ENCODE data around the gene THOC6.
A peak's percentile ranks its signal among the peaks of the same experiment; 100 is the strongest.
"Not testable (repeated sequence)": the region's sequence is repeated elsewhere in the genome, so short reads cannot be mapped to it uniquely, and the experiment has no call there.

Gene THOC6

DNA sequence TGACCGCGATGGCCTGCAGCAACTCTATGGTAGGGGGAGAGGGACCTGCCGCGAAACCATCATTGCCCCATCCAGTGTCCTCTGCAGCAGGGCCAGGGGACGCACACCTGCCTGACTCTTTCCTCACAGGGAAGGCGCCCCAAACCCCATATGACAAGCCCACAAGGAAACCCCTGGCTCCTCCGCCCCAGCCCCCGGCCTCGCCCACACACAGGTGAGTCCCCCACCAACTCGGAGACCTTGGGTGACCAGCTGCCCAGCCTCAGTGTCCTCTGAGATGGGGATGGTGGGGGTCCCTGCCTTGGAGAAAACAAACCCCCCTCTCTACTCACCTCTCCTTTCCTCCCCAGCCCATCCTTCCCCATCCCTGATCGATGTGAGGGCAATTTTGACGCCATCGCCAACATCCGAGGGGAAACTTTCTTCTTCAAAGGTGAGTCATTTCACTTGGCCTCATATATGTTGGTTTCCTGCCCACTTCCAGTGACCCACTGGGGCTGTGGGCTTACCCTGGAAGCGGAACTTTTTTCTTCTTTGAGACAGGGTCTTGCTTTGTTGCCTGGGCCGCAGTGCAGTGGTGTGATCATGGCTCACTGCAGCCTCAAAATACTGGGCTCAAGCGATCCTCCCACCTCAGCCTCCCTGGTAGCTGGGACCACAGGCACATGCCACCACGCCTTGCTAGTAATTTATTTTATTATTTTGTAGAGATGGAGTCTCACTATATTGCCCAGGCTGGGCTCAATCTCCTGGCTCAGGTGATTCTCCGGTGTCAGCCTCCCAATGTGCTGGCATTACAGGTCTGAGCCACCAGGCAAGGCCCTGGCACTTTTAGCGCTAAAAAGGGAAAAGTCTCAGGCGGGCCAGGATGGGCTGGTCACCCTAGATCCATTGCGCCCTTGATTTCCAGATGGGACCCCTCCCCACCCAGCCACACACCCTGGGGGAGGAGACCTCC, 33.6 kb downstream of the THOC6 start:
- DNase-seq: no peak

DNA sequence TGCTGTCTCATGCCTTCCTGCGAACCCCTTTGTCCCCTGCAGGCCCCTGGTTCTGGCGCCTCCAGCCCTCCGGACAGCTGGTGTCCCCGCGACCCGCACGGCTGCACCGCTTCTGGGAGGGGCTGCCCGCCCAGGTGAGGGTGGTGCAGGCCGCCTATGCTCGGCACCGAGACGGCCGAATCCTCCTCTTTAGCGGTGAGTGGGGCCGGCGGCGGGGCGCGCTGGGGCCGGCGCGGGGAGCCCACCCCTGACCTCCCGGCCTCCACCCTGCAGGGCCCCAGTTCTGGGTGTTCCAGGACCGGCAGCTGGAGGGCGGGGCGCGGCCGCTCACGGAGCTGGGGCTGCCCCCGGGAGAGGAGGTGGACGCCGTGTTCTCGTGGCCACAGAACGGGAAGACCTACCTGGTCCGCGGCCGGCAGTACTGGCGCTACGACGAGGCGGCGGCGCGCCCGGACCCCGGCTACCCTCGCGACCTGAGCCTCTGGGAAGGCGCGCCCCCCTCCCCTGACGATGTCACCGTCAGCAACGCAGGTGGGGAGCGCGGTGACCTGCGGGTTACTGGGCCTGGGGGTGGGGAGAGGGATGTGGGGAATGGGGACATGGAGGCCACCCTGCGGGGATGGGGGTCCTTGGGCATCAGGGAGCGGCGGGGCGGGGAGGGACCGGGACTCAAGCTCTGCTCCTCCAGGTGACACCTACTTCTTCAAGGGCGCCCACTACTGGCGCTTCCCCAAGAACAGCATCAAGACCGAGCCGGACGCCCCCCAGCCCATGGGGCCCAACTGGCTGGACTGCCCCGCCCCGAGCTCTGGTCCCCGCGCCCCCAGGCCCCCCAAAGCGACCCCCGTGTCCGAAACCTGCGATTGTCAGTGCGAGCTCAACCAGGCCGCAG, 34.5 kb downstream of the THOC6 start:
- peak in 5 of 6 experiments; percentile 24 to 52 (median 49) for DNase-seq

DNA sequence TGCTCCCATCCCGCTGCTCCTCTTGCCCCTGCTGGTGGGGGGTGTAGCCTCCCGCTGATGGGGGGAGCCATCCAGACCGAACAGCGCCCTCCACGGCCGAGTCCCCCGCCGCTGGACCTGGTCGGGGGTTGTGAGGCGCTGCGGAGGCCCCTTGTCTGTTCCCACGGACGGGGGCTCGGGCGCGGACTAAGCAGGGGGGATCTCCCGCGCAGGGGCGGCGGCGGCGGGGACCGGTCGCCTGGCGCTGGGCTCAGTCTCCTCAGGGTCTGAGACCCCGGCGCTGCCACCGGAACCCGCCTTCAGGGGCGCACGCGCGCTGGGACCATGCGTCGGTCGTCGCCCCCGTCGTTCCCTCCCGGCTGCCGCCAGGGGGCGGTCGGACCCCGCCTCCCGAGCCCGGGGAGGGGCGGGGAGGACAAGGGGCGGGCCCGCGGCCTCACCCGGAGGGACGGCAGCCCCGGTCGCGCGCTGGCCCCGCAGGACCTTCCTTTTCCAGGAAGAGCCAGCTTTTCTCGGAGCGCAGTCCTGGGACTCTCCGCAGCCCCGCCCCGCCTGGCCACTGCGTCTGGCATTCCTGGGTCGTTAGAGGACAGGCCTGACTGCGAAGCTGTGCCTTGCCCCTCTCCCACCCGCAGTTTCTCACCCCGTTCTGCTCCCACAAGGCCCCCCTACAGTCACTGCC, 35.3 kb downstream of the THOC6 start:
- DNase-seq: peak; percentile 68 to 89 (median 80)

DNA sequence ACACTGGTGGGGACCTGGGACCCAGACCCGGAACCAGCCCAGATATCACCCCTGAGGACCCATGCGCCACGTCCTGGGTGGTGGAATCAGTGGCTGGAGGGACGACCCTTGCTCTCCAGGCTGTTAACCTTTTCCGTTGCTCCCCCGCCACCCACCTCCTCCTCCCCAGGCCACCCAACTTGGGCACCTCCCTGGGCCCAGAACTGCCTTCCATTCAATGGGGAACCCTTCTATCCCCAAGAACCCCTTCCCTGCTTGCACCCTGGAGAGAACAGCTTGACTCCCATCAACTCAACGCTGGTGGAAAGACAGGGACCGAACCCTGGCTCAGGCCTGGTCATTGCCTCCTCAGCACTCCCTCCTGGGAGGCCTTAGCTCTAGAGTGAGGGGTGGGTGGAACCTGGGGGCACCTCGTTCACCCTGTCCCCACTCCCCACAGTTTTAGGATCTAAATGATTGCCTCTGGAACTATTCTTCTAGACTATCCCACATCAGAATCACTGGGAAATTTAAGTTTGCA, 35.9 kb downstream of the THOC6 start:
- no peak for DNase-seq

DNA sequence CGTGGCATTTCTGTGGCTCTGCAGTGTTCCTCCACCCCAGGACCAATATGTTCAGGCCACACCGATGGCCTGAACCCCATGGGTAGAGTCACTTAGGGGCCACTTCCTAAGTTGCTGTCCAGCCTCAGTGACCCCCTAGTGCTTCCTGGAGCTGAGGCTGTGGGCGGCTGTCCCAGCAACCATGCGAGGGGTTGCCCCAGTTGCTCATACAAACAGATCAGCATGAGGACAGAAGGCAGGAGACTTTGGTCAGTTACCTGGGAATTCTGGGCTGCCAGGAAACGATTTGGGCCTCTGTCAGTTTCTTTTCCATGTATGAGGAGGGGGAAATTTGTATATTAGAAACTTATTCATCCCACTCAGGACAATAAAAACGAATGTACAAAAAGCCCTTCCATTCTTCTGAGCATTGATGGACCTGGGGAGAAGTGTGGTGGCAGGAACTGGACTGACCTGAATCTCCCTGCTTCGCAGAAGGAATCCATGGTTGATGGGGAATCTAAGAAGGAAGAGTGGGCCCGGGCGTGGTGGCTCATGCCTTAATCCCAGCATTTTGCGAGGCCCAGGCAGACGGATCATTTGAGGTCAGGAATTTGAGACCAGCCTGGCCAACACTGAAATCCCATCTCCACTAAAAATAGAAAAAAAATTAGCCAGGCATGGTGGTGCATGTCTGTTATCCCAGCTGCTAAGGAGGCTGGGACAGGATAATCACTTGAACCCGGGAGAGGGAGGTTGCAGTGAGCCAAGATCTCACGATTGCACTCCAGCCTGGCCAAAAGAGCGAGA, 36.7 kb downstream of the THOC6 start:
- DNase-seq: no peak

DNA sequence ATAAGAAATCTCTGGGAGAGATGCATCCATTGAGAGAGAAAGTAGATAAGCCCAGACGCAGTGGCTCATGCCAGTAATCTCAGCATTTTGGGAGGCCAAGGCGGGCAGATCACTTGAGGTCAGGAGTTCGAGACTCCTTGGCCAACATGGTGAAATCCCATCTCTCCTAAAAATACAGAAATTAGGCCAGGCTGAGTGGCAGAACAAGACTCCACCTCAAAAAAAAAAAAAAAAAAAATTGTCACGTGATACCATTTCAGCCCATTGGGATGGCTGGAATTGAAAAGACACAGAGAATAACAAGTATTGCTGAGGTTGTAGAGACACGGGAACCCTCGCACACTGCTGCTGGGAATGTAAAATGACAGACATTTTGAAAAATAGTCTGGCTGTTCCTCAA, 38.7 kb downstream of the THOC6 start:
- DNase-seq: no peak

DNA sequence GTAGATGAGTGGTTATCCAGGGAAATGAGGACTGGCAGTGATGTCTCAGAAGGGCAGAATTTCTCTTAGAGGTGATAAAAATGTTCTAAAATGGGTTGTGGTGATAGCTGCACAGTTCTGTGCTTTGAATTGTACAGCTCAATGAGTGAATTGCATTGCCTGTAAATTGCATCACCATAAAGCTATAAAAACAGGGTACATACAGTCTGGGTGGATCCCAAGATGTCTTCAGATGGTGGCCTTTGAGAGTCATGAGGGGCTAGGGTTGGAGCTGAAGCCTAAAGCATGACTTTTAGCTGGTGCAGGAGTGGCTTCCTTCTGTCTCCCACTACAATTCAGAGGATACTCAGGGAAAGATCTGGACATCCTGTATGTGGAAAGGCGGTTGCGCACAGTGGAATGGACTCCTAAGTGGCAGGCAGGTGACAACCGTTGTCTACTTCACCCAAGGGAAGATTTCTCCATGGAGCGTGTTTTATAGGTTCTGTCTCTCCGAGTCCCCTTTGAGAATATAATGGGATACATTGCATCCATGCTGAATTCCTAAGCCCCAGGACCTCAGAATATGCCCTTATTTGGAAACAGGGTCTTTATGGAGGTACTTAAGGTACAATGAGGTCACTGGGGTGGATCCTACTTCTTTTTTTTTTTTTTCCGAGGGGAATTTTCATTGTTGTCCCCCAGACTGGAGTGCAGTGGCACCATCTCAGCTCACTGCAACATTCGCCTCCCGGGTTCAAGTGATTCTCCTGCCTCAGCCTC, 40.0 kb downstream of the THOC6 start:
- DNase-seq: no peak

DNA sequence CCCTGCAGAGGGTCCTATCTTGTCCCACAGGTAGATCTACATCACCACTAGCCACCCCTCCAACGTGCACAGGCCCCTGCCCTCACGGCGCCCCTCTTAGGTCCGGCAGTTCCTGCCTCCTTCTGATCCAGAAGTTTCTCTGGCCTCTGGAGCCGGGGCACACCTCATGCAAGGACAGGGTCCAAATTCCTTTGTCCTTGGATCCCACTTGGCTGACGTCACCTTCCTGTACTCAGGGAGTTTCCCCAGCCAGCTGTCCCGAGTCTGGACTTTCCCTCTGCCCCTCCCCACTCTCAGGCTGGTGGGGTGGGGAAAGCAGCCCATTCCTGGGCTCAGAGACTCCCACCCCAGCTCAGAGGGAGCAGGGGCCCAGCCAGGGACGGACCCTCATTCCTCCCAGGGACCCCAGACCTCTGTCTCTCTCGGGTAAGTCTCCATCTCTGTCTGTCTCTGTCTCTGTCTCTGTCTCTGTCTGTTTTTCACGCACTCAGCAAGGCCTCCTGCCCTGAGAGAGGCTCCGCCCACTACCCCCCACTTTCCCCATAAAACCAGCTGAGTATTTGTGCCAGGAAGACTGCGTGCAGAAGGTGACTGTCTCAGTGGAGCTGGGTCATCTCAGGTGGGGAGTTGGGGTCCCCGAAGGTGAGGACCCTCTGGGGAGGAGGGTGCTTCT, 41.4 kb downstream of the THOC6 start, which contains the start of gene IL32:
TSS of gene IL32 (plus strand) at position 572 of the 673 bp plus-strand sequence. CDS start 172 bp downstream, outside the sequence.
- peak; percentile 42 to 66 (median 57) for DNase-seq

DNA sequence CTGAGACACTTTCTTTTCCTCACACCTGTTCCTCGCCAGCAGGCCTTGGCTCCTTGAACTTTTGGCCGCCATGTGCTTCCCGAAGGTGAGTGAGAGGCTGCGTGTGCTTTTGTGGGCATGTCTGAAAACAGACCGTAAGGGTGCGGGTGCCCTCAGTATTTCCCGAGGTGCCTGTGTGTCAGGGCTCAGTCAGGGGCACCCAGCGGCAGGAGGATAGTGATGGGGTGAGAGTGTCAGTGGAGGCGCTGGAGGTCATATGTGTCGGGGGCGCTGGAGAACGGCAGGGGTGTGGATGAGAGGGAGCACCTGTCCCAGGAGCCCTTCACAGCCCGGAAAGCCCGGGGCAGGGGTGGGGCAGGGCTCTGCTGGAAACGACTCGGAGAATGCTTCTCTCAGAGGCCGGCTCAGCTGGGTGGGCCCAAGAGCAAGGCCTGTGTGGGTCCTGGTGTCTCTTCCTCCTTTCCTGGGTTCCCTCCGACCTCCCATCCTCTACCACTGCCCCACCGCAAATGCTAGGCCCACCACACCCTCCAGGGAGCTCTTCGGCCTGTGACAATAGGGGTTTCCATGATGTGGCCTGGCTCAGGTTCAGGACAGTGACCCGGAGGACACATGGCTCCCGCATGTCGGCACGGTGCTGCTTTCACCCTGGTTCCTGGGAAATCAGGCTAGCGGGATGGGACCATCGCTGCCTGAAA, 42.1 kb downstream of the THOC6 start:
- DNase-seq: peak in 4 of 6 experiments; percentile 18 to 66 (median 52)

DNA sequence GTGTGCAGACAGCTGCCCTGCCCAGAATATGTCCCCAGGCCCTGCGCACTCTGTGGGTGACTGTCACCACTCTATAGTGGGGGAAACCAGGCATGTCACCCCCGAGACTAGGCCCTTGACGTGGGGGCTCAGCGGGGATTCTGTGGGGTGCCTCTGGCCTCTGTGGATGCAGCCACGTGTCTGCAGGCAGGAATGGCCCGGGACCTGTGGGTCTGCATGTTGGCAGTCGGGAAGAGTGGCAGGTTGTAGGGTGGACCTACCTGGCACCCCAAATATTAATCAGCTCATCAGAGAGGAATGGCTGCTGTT, 42.6 kb downstream of the THOC6 start:
- DNase-seq: no peak

DNA sequence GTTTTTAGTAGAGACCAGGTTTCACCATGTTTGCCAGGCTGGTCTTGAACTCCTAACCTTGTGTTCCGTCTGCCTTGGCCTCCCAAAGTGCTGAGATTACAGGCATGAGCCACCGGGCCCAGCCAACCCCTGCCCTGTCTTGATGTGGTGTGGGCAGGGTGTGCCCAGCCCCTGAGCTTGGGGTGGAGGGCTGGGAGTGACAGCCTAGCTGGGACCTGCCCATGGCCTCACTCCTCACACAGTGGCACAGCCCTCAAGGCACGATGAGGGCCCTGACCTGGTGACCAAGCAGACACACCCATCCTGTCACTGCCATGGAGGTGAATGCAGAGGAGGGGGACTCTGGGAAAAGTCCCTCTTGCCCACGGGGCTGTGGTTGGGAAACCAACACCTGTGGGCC, 44.7 kb downstream of the THOC6 start:
- no peak for DNase-seq

DNA sequence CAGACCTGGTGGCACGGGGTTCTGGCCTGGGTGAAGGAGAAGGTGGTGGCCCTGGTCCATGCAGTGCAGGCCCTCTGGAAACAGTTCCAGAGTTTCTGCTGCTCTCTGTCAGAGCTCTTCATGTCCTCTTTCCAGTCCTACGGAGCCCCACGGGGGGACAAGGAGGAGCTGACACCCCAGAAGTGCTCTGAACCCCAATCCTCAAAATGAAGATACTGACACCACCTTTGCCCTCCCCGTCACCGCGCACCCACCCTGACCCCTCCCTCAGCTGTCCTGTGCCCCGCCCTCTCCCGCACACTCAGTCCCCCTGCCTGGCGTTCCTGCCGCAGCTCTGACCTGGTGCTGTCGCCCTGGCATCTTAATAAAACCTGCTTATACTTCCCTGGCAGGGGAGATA, 45.3 kb downstream of the THOC6 start:
- not testable (repeated sequence) for DNase-seq

DNA sequence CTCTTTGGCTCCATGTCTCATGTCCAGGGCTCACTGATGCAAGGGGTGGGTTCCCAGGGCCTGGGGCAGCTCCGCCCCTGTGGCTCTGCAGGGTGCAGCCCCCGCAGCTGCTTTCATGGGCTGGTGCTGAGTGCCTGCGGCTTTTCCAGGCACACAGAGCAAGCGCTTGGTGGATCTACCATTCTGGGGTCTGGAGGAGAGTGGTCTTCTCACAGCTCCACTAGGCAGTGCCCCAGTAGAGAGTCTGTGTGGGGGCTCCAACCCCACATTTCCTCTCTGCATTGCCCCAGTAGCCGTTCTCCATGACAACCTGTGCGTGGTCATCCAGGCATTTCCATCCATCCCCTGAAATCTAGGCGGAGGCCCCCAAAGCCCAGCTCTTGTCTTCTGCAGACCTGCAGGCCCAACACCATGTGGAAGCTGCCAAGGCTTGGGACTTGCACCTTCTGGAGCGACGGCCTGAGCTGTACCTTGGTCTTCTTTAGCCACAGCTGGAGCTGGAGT, 46.8 kb downstream of the THOC6 start:
- DNase-seq: no peak

DNA sequence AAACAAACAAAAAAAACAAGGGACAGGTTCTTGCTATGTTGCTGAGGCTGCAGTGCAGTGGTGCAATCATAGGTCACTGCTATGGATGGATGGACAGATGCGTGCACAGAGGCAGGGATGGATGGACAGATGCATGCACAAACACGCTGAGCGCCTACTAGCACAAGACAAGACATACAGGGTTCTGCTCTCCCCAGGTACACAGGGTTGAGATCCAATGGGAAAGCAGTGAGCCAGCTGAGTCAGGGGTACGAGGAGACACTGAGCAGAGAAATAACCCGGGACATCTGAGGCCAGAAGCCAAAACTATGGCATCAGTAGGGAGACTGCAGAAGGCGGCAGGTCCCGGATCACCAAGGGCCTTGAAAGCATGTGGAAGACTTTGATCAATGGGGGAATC, 47.8 kb downstream of the THOC6 start:
- DNase-seq: no peak

DNA sequence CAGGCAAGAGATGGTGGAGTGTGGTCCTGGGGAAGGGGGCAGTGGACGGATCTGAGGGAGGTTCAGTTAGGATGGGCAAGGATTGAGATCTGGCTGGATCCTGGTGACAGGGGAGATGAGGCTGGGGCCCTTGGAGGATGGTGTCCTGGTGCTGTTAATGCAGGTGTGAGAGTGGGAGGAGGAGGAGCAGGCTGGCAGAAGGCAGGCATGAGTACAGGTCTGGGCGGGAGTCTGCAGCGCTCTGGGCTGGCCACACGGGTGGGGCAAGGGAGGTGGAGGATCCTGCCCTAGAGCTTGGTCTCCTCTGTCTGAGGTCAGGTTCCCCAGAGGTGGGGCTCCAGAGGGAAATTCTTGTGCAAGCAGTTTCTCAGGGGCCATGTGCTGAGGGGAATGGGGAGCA, 48.3 kb downstream of the THOC6 start:
- not testable (repeated sequence) for DNase-seq

DNA sequence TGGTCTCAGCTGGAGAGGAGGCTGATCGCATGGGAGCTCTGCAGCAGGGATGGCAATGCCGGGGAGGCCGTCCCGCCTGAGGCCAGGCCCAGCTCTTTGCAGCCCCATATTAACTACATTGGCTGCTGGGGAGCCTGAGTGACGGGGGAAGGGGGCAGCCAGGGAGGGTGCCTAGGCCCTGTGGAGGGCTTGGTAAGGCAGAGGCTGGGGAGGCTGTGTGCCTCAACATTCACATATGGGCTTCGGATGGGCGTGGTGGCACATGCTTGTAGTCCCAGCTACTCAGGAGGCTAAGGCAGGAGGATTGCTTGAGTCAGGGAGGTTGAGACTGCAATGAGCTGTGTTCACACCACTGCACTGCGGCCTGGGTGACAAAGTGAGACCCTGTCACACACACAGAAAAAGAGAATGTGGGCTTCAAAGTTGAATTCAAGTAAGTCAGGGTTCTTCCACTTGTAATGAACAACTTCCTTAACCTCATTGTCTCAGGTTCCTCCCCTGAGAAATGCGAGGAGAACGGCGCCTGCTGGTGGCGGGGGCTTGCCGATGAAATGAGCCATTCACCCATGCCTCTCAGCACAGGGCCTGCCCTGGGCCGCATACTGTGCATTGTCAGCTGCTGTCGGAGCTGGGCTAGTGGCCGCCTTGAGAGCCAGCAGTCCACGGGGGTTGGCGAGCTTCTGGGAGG, 48.9 kb downstream of the THOC6 start:
- peak in 4 of 6 experiments; percentile 11 to 44 (median 24) for DNase-seq

DNA sequence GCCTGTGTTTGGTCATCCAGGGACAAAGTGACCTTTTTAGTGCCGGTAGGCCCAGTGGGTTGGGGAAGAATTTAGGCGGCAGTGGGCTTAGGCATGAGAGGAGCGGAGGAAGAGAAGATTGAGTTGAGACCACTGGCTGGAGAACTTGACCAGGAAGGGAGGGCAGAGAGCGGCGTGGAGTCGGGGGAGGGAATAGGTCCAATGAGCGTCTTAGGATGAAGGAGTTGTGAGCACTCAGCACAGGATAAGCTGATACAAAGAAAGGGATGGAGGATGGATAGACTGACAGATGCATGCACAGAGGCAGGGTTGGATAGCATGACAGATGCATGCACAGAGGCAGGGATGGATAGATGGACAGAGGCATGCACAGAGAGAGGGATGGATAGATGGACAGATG, 49.6 kb downstream of the THOC6 start:
- no peak for DNase-seq

DNA sequence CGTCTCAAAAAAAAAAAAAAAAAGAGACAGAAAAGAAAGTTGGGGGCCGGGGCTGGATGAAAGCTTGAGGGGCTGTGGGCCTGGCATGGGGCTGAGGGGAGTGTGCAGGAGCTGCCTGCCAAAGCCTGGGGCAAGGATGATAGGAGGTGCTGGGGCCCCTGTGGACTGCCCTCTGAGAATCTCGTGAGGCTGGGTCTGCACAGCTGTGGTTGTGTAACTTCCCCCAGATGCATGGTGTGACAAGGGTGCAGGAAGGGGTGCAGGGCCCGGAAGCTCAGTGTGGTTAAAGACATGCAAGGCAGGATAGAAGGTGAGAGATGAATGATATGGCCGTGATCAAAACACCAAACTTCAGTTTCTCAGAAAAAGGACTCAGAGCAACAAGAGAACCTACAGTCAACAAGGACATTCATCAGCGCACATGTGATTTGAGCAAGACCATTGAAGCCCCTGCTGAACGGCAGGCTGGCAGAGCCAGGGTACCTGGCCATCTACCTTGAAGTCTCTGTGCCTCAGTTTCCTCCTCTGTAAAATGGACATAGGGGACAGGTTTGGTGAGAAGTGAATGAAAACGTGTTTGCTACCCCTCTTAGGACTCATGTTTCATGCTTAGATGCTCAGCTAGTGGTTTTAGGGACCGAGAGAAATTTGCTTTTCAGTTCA, 51.2 kb downstream of the THOC6 start:
- DNase-seq: peak; percentile 55 to 90 (median 77)

Data from stimulated activated naive CD4-positive, alpha-beta T cell (primary cell).